Sigmoid colon (tissue), 7 donors: ENCODE data around the gene THOC3. TPM values are rescaled to one million over a fixed set of nuclear protein-coding genes. Genes with fewer than 3 reads are reported as not detected.

Experiments used
- polyA plus RNA-seq, 3 donors: library from polyadenylated mRNA; stranded (reverse); fragments of 200-250 nt; gene quantifications; one replicate each; pipeline ENCODE4 v1.2.3, GENCODE V29; 2013
- total RNA-seq, 4 donors: library from RNA; depleted of rRNA; stranded (reverse); fragments of >200 nt; gene quantifications; one replicate each; pipeline ENCODE4 v1.1.0, GENCODE V29; 2016
- donor health status: healthy with polysubstance abuse.
- donor health status: Bipolar disorder and iron deficiency.
- donor health status: healthy.

Gene THOC3
- total and polyA plus RNA-seq, 7 donors = 17.2 to 42.3 (median 27.2) TPM

Other genes with a start within 250 kb of the THOC3 start
- gene CPLX2, start 96.7 kb downstream of the THOC3 start, total RNA-seq = 1 to 10 TPM; 1.3 to 8.6 (median 7.0) TPM
- 1 to 10 TPM in 1 of 3 donors, under 1 TPM in 1, not detected in 1; 0.60 to 2.9 TPM for gene CPLX2, start 96.7 kb downstream of the THOC3 start, polyA plus RNA-seq